Right lung (tissue), 5 donors: Measurements from ENCODE around the gene DYNLT2. TPM values are rescaled to one million over a fixed set of nuclear protein-coding genes. Genes with fewer than 3 reads are reported as not detected.
A peak's percentile ranks its signal among the peaks of the same experiment; 100 is the strongest.

Experiments used
- DNase-seq, 2 donors: peaks; one replicate each; pipeline ENCODE4 v3.0.0-alpha.2; 2013
- polyA plus RNA-seq, 5 donors: library from polyadenylated mRNA; unstranded; fragments of 120-200 nt; gene quantifications; one replicate each; pipeline versions ENCODE4 v1.2.1 to v1.2.3, GENCODE V29; 2013; ENCODE audit warnings: inconsistent platforms in 1 of 5, low replicate concordance in 1 of 5; ENCODE audit not compliant: insufficient read length in 5 of 5, insufficient read depth in 1 of 5

DYNLT2 gene
- polyA plus RNA-seq, 5 donors: 5.0 to 10.5 (median 7.6) TPM

GRCh38 chr6:169741344-169741743 lies 10.0 kb downstream of the DYNLT2 start:
- DNase-seq: no peak

GRCh38 chr6:169738976-169739529 lies 12.3 kb downstream of the DYNLT2 start:
- no peak for DNase-seq

GRCh38 chr6:169738204-169738975 lies 13.0 kb downstream of the DYNLT2 start:
- DNase-seq: no peak

- no peak for DNase-seq
Observed at GRCh38 chr6:169729961-169730360, 21.4 kb downstream of the DYNLT2 start.

- DNase-seq: no peak
Observed at GRCh38 chr6:169726963-169727362, 24.4 kb downstream of the DYNLT2 start.

GRCh38 chr6:169726049-169726400 lies 25.3 kb downstream of the DYNLT2 start:
- DNase-seq: no peak

- no peak for DNase-seq
Observed at GRCh38 chr6:169725125-169726048, 26.0 kb downstream of the DYNLT2 start.

GRCh38 chr6:169724494-169725124 lies 26.8 kb downstream of the DYNLT2 start, which contains the start of gene PHF10:
Gene PHF10 (minus strand): TSS chr6:169724500. CDS start chr6:169723931, 569 bp downstream.
- peak; percentile 59 to 75 for DNase-seq

- no peak for DNase-seq
Observed at GRCh38 chr6:169723991-169724493, 27.3 kb downstream of the DYNLT2 start.

- peak; percentile 74 to 78 for DNase-seq
Observed at GRCh38 chr6:169723200-169723909, 28.0 kb downstream of the DYNLT2 start.

GRCh38 chr6:169722362-169723199 lies 28.8 kb downstream of the DYNLT2 start:
- peak; percentile 29 to 42 for DNase-seq

- no peak for DNase-seq
Observed at GRCh38 chr6:169720207-169720855, 31.0 kb downstream of the DYNLT2 start.

- no peak for DNase-seq
Observed at GRCh38 chr6:169719117-169719516, 32.3 kb downstream of the DYNLT2 start.

GRCh38 chr6:169714595-169714994 lies 36.8 kb downstream of the DYNLT2 start:
- no peak for DNase-seq

- no peak for DNase-seq
Observed at GRCh38 chr6:169714178-169714577, 37.2 kb downstream of the DYNLT2 start.

GRCh38 chr6:169710009-169710408 lies 41.4 kb downstream of the DYNLT2 start:
- no peak for DNase-seq

- no peak for DNase-seq
Observed at GRCh38 chr6:169709293-169709692, 42.1 kb downstream of the DYNLT2 start.

- DNase-seq: no peak
Observed at GRCh38 chr6:169707772-169708171, 43.6 kb downstream of the DYNLT2 start.

GRCh38 chr6:169702840-169703246 lies 48.5 kb downstream of the DYNLT2 start:
- DNase-seq: no peak
